ENCODE measurements around the gene EFHB. TPM values are rescaled to one million over a fixed set of nuclear protein-coding genes. Genes with fewer than 3 reads are reported as not detected.
"Not testable (repeated sequence)": the region's sequence is repeated elsewhere in the genome, so short reads cannot be mapped to it uniquely, and the experiment has no call there.

EFHB gene, protein sequence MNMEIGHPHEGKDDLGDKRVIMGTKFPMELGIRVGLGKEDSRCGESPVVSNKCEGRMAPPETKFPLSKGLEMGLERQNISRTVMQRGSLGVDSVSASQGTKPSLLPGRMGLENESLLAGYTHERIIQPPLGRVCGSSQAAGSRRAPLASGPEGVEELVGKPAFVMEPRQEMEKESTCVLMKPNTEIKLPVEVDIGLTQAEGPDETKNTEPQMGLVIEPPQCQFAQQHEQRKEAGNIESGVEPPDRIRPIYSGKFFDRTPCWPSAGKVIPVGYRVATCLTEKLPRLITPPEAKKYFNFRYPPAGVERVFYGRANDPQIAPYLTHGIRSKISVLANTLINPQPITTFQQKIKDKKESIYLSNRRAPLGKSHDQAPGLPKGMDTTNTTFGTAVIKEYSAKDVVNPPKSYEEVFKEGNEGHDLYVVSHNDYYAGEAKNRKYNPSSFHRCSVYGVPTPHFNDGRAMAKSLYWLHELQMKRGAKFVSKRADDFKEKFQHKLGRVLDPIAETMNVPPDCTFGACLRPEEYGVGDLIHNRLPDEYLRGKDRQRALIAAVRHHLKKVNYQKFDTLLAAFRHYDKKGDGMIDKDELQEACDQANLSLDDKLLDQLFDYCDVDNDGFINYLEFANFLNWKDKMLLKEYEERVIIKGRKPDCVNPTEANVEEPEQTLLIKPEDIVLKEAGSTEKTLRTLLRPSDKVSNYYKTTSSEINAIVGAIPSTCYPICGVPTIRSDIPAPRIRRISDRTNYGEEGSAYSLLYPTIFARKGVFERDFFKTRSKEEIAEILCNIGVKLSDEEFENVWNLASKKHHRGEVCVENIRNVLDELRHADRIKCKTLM
- total RNA-seq = not detected
- polyA plus RNA-seq = 1.4 TPM

DNA sequence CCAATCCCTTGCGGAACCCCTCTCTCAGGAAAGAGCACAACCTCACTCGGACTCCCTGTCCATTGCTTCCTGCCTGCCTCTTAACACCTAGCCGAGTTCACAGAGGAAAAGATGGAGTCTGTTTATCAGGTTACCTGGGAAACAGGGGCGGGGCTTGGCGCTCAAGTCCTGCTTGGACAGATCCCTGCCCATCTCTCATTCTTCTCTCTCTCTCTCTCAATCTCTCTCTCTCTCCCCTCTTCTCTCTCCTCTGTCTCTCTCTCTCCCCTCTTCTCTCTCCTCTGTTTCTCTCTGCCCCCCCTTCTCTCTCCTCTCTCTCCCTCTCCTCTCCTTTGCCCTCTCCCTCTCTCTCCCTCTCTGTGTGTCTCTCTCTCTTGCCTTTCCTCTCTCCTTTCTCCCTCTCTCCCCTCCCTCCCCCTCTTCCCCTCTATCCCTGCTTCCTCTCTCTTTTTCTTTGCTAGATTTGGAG, at the start of gene EFHB:
EFHB (minus strand) TSS at position 120 of the 469 bp plus-strand sequence. CDS start 199 bp downstream, outside the sequence.
- Histone ChIP-seq H3K27ac (ENCODE audit: low read depth) (no peak within 1 kb of the TSS), H3K4me3 (ENCODE audit: low read depth, low read length) (no peak within 1 kb of the TSS), H3K36me3 (ENCODE audit: insufficient read depth) (no peaks in the 10 kb centered on the region), H3K4me1 (ENCODE audit: insufficient read depth) (no peaks in the 10 kb centered on the region)
- WGBS = 46% methylated on average over 5 of the region's 5 CpGs
- peak; percentile 17 for DNase-seq (ENCODE audit: extremely low spot score)

DNA sequence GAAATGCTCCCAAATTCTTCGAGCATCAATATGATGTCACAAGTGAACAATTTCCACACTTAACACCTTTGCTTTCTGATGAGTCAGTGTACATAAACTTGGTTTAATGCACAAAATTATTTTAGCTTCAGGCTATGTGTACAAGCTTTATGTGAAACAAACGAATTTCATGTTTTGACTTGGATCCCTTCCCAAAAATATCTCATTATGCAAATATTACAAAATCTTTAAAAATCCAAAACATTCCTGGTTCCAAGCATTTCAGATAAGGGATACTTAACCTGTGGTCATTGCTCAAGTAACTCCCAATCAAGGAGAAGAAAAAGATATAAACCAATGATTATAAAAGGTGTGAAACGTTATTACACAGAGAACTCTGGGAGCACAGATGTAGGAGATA, 38.0 kb upstream of the EFHB start:
- H3K27ac ChIP-seq (ENCODE audit: low read depth) = no peak overlapping the region
- WGBS = 61% methylated on average over 3 of the region's 3 CpGs
- no peak overlapping the region for H3K4me3 ChIP-seq (ENCODE audit: low read depth, low read length)
- no peaks in the 10 kb centered on the region for H3K36me3 ChIP-seq (ENCODE audit: insufficient read depth)
- no peak for DNase-seq (ENCODE audit: extremely low spot score)
- H3K4me1 ChIP-seq (ENCODE audit: insufficient read depth) = no peaks in the 10 kb centered on the region

DNA sequence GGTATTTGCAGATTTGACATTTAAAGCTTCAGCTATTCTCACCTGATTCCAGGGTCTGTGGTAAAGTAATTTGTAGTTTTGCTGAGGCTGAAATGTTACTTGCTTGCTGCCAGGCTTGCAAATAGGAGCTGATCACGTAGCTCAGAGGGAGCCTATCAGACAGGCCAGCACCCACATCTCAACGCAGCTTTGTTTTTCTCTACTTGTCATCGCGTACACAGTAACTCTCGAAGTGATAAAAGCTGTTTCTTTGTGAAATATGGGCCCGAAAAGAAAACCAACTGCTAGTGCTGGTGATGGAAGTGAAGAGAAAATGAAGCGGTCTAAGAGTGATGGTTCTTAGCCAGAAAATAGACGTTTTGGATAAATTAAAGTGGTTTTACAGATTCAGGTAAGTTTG, 36.3 kb upstream of the EFHB start:
- Histone ChIP-seq H3K27ac (ENCODE audit: low read depth) (no peak overlapping the region), H3K4me1 (ENCODE audit: insufficient read depth) (no peaks in the 10 kb centered on the region), H3K36me3 (ENCODE audit: insufficient read depth) (no peaks in the 10 kb centered on the region), H3K4me3 (ENCODE audit: low read depth, low read length) (no peak overlapping the region)
- 41% methylated on average over 8 of the region's 8 CpGs for WGBS
- DNase-seq (ENCODE audit: extremely low spot score) = no peak

DNA sequence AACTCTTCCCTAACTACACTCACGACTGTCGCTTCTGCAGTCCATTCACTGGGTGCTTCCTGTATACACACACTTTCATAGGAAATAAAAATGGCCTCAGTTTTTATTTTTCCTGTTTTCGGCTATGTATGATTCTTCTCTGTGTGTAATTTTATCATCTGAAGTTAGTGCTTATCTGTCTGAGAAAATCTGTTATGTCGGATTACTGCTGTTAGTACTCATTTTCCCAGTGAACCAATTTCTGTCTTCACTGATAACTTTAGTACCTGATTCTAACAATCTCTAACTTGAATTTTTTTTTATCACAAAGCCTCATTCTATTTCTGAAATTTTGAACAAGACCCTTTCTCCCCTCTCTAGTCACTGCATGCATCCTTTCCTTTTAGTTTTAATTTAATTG, 33.8 kb upstream of the EFHB start:
- 82% methylated on average over 4 of the region's 4 CpGs for WGBS
- no peak for DNase-seq (ENCODE audit: extremely low spot score)
- Histone ChIP-seq H3K4me1 (ENCODE audit: insufficient read depth) (no peaks in the 10 kb centered on the region), H3K4me3 (ENCODE audit: low read depth, low read length) (no peak overlapping the region), H3K27ac (ENCODE audit: low read depth) (no peak overlapping the region), H3K36me3 (ENCODE audit: insufficient read depth) (no peaks in the 10 kb centered on the region)

DNA sequence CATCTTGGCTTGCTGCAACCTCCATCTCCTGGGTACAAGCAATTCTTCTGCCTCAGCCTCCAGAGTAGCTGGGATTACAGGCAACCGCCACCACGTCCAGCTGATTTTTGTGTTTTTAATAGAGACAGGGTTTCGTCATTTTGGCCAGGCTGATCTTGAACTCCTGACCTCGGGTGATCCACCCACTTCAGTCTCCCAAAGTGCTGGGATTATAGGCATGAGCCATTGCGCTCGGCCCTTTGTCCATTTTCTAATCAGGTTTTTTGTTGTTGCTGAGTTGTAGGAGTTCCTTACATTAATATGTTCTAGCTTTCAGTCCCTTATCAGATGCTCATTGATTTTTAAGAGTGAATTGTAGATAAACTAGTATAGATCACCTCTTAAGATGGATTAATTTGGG, 33.2 kb upstream of the EFHB start:
- Histone ChIP-seq H3K4me1 (ENCODE audit: insufficient read depth) (no peaks in the 10 kb centered on the region), H3K4me3 (ENCODE audit: low read depth, low read length) (no peak overlapping the region), H3K27ac (ENCODE audit: low read depth) (no peak overlapping the region), H3K36me3 (ENCODE audit: insufficient read depth) (no peaks in the 10 kb centered on the region)
- no peak for DNase-seq (ENCODE audit: extremely low spot score)
- WGBS = 88% methylated on average over 6 of the region's 6 CpGs

DNA sequence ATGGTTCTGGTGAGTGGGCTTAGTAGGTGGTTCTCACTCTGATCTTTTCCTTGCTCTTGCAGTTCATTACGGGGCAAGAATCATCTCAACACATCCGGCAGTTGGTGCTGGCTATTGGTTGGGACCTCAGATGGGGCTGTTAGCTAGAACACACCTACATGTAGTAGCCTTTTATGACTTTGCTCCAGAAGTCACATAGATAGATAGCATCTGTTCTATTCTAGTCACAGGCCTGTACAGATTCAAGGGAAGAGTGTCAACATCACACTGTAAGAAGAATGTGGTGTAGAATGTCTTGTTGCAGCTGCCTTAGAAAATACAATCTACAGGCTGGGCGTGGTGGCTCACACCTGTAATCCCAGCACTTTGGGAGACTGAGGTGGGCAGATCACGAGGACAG, 27.9 kb upstream of the EFHB start:
- DNase-seq (ENCODE audit: extremely low spot score) = no peak
- Histone ChIP-seq H3K4me1 (ENCODE audit: insufficient read depth) (no peaks in the 10 kb centered on the region), H3K27ac (ENCODE audit: low read depth) (no peak overlapping the region), H3K4me3 (ENCODE audit: low read depth, low read length) (no peak overlapping the region), H3K36me3 (ENCODE audit: insufficient read depth) (no peaks in the 10 kb centered on the region)
- WGBS = 92% methylated on average over 4 of the region's 4 CpGs

DNA sequence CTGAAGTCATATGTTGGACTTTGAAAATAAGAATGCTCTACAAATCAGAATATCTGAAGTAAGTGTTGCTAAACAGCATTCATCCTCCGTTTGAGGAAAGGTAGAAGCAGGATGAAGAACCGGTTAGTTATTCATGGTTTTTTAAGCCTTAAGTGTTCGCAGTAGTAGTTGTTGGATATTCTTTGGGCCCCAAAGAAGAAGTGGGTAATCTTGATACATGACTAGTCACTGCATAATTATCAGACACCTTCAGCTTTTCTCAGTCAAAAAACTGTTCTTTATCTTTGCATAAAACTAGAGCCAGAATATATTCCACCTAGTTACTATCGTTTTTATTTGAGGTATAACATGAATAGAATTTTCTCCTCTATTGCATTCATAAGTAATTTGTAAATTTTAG, 26.7 kb upstream of the EFHB start:
- H3K4me1 ChIP-seq (ENCODE audit: insufficient read depth) = no peaks in the 10 kb centered on the region
- no peak for DNase-seq (ENCODE audit: extremely low spot score)
- H3K27ac ChIP-seq (ENCODE audit: low read depth) = no peak overlapping the region
- 85% methylated on average over 4 of the region's 4 CpGs for WGBS
- H3K4me3 ChIP-seq (ENCODE audit: low read depth, low read length) = no peak overlapping the region
- no peaks in the 10 kb centered on the region for H3K36me3 ChIP-seq (ENCODE audit: insufficient read depth)

DNA sequence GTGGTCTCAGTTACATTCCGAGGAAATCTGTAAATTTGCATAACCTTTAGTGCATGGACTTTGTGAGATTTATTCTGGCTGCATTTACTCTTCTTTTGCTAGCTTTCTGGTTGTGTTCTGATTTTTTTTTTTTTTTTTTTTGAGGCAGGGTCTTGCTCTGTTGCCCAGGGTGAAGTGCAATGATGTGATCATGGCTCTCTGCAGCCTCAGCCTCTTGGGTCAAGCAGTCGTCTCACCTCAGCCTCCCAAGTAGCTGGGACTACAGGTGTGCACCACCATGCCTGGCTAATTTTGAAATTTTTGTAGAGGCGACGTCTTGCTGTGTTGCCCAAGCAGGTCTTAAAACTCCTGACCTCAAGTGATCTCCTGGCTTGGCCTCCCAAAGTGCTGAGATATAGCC, 25.5 kb upstream of the EFHB start:
- Histone ChIP-seq H3K4me1 (ENCODE audit: insufficient read depth) (no peaks in the 10 kb centered on the region), H3K27ac (ENCODE audit: low read depth) (no peak overlapping the region), H3K36me3 (ENCODE audit: insufficient read depth) (no peaks in the 10 kb centered on the region), H3K4me3 (ENCODE audit: low read depth, low read length) (no peak overlapping the region)
- no peak for DNase-seq (ENCODE audit: extremely low spot score)
- WGBS = 73% methylated on average over 4 of the region's 4 CpGs

DNA sequence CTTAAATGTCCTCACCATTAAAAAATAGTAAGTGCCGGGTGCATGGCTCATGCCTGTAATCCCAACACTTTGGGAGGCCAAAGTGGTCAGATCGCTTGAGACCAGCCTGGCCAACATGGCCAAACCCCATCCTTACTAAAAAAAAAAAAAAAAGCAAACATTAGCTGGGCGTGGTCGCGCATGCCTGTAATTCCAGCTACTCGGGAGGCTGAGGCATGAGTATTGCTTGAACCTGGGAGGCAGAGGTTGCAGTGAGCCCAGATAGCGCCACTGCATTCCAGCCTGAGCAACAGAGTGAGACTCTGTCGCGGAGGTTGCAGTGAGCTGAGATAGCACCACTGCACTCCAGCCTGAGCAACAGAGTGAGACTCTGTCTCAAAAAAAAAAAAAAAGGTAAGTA, 23.3 kb upstream of the EFHB start:
- not testable (repeated sequence) for DNase-seq (ENCODE audit: extremely low spot score); H3K4me3 ChIP-seq (ENCODE audit: low read depth, low read length); H3K27ac ChIP-seq (ENCODE audit: low read depth); H3K4me1 ChIP-seq (ENCODE audit: insufficient read depth); H3K36me3 ChIP-seq (ENCODE audit: insufficient read depth)
- 91% methylated on average over 9 of the region's 9 CpGs for WGBS

DNA sequence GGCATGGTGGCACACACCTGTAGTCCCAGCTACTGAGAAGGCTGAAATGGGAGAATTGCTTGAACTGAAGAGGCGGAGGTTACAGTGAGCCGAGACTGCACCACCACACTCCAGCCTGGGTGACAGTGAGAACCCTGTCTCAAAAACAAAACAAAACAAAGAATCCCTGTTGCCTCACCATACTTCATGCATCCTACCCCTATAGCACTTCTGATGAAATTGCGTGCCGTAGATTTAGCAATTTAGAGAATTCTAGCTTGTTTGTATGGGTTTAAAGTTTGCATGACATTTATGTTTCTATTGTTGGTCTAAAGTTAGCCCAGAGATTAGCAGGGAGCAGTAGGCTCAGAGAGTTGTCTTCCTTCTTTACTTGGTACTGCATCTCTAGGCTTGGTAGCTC, 20.7 kb upstream of the EFHB start:
- 92% methylated on average over 4 of the region's 4 CpGs for WGBS
- no peak for DNase-seq (ENCODE audit: extremely low spot score)
- Histone ChIP-seq H3K36me3 (ENCODE audit: insufficient read depth) (no peaks in the 10 kb centered on the region), H3K4me3 (ENCODE audit: low read depth, low read length) (no peak overlapping the region), H3K27ac (ENCODE audit: low read depth) (no peak overlapping the region), H3K4me1 (ENCODE audit: insufficient read depth) (no peaks in the 10 kb centered on the region)

DNA sequence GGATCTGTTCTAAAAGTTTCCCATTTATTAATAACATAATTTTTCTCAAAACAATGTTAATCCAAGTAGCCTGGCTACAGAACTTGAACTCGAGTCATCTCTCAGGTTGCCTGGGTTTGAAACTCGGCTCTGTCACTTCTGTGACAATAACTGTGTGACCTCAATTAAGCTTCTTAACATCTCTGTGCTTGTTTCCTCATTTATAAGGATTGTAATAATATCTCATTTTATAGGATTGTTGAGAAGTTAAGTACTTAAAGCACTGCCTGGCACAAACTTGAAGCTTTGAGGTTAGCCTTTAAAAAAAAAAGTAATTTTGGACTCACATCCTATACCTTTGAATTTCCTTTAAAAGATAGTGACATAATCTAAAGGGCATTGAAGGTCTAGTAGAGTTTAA, 16.3 kb upstream of the EFHB start:
- no peak for DNase-seq (ENCODE audit: extremely low spot score)
- Histone ChIP-seq H3K4me3 (ENCODE audit: low read depth, low read length) (no peak overlapping the region), H3K36me3 (ENCODE audit: insufficient read depth) (no peaks in the 10 kb centered on the region), H3K4me1 (ENCODE audit: insufficient read depth) (no peaks in the 10 kb centered on the region), H3K27ac (ENCODE audit: low read depth) (no peak overlapping the region)
- WGBS = 87% methylated on average over 2 of the region's 2 CpGs

DNA sequence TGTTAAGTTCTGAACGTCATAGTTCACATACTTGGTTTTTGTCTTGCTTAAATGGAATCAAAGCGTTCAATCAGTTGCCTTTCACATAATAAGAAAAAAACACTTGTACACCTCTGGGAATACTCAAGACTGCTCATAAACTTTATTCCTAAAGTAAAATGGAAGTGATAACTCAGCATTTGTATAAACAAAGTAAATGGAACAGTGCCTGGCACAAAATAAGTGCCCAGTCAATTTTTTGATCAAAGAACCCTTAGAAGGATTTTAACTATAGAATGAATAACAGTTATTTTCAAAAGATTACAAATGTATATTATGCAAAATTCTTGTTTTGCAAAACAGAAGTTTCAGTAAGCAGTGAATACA, 14.2 kb upstream of the EFHB start:
- Histone ChIP-seq H3K27ac (ENCODE audit: low read depth) (peak overlapping the region; percentile 97), H3K36me3 (ENCODE audit: insufficient read depth) (no peaks in the 10 kb centered on the region), H3K4me3 (ENCODE audit: low read depth, low read length) (peak overlapping the region; percentile 66), H3K4me1 (ENCODE audit: insufficient read depth) (no peaks in the 10 kb centered on the region)
- DNase-seq (ENCODE audit: extremely low spot score) = no peak
- 2% methylated on average over 2 of the region's 2 CpGs for WGBS

DNA sequence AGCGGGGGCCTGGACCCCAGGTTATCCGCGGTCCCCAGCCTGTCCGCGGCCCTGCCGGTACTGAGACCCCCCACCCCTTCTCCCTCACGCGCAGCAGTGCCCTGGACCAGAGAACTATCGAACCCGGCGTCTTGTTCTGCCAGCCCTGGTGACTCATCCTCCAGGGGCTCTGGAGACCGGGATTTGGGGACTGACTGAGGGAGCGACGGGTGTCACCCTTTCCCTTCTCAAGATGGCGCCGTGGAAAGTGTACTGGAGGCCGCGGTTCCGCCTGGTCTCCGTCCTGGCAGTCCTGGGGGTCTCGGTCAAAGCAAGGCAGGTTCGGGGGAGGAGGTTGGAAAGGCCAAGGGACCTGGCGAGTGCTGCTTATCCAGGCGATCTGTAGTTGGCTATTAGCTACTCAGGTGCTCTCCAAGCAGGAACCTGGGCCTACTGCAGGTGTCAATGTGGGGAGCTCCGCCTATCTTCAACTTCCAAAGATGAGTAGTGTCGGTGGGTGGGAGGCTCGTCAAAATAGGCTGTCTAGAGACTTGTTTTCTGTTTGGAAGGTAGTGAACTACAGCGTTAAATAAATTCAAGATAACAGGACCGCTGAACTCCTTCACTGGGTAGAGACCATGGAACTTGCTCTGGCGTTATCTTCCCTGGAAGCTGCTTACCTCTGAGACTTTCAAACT, 13.7 kb upstream of the EFHB start:
- H3K27ac ChIP-seq (ENCODE audit: low read depth) = peak overlapping the region; percentile 97
- peak overlapping the region; percentile 66 for H3K4me3 ChIP-seq (ENCODE audit: low read depth, low read length)
- no peaks in the 10 kb centered on the region for H3K36me3 ChIP-seq (ENCODE audit: insufficient read depth)
- DNase-seq (ENCODE audit: extremely low spot score) = peak; percentile 20
- H3K4me1 ChIP-seq (ENCODE audit: insufficient read depth) = no peaks in the 10 kb centered on the region
- WGBS = under 1% methylated on average over 30 of the region's 30 CpGs
